Stimulated activated CD8-positive, alpha-beta memory T cell treated with anti-CD3 and anti-CD28 coated beads, Interleukin-7, amount 100 ng/mL, for 4 hours (primary cell): ENCODE data around the gene DST.
A peak's percentile ranks its signal among the peaks of the same experiment; 100 is the strongest.

Experiments used
- DNase-seq, 2 donors: peaks; one replicate each; pipeline ENCODE4 v3.0.0-alpha.2; 2020; ENCODE audit warnings: low read depth in 2 of 2

The DST gene

DNA sequence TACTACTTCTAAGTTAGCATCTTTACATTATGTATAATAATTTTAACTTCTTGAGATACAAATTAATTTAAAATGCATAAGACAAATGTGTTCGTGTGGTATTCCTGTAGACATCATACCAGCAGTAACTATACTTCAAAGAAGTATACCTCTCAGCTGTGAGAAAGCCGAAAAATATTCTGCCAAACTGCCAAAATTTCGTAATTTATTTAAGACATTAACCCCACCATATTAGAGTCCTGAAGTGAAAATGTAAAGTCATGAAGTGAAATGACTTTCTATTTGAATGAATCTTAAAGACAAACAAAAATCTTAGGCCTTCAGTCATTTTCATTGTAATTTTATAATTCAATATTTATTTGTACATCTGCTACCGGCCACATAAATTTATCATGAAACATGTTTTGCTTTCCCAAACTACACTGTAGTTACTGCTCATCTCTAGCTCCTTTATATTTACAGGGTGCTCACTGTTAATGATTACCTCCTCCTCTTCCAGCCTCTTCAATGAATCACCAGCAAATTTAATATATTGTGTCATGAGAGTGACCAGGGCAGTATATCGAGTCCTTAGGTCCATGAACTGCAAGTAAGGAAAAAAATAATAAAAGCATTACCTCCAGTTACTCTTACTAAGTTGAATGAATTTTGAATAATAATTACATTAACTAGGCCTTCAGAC is 18.5 kb downstream of the DST start:
- DNase-seq: no peak

DNA sequence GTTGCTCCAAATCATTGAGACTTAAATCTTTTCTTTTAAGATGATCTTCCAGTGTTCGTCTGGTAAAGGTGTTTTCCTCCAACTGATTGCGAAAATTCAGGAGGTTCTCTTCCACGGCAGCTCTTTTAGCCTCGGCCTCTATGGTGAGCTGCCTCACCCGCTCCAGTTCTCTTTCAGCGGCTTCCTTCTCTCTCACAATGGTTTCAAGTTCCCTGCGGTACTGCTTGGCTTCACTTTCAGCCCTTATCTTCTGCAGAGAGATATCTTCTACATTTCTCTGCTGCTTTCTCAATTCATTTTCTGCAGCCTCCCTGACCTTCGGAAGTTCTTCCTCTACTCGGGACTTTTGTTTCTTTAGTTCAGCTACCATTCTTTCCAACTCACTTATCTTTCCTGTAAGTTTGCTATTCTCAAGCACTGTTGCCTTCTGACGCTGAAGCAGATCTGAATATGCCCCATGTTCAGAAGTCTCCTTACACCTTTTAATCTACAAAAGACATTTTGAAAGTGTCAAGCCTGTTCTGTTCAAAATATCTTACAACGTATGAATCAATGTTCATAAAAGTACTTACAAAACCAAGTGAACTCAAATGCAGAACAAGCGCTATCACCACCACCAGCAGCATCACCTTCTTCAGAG is 22.3 kb downstream of the DST start:
- no peak for DNase-seq

DNA sequence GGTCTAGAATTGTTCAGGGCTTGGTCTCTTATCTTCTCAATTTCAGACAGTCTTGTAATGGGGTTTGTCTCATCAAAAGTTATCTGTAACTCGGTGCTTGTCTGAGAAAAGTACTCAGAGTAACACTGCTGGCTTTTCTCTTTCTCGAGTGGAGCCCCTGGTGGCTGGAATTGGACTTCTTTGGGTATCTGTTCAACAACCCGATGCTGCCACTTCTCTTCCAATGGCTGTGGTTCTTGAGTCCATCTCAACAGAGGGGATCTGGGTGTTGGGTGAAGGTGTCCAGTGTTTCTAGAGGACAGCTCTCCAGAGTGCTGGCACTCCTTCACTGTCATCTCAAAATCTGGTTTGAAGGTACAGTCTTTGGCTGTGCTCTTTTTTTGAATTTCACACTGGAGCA is 24.6 kb downstream of the DST start:
- DNase-seq: no peak

DNA sequence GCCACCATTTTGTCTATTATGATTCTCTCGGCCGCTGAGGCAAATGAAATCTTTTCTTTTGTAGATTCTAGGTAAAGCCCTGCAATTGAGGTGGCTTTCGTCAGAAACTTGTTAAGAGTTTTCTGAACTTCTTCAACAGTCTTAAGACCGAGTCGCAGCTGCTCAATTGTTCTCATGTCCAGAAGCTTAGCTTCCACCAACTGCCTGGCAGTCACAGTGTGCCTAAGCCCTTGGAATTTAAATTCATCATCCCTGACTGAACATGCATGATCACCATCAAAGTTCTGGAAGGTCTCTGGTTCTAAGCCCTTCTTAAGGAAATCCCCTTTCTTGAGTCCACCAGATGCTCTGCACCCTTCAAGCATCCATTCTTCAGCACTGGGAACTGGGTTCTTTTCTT is 25.7 kb downstream of the DST start:
- DNase-seq: no peak

DNA sequence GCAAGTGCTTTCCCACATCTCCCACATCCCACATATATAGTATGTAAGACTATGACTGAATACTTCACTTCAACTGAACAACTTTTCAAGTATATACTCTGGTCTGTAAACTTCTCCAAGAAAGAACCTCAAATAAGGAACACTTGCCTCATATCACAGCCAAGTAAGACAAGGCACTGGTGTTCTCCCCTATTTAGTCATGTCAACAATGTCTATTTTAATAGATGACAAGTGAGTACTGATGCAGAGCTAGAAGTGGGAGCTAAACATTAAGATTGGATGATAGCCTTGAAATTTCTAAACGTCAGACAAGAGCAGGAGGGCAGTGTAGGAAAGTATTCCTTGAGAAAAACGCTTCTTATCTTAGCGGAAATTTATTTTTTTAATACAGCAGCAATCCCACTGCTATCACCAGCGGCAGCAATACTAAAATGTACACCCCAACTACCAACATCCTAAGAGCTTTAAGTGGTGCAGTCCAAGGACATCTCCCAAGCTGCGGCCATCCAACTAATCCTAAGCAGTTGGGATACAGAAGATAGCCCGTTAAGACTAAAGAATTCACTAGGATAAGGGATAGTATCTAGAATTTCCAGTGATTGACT is 29.3 kb downstream of the DST start:
- no peak for DNase-seq

DNA sequence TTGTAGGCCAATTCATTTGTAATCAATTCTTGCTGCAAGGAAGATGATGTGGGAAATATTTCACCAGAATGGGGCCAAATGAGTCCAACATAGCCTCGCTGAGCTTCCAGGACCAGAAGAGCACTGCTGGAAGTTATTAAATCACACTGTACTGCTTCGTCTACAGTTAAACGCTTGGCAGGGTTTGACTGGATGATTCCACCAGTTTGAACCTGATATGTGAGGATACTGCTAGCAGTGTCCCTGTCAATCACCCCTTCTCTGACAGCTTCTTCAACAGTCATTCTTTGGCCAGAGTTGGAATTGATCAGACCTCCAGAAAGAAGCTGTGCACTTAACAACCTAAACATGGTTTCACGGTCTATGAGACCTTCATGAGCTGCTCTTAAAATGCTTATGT is 34.4 kb downstream of the DST start:
- DNase-seq: no peak

DNA sequence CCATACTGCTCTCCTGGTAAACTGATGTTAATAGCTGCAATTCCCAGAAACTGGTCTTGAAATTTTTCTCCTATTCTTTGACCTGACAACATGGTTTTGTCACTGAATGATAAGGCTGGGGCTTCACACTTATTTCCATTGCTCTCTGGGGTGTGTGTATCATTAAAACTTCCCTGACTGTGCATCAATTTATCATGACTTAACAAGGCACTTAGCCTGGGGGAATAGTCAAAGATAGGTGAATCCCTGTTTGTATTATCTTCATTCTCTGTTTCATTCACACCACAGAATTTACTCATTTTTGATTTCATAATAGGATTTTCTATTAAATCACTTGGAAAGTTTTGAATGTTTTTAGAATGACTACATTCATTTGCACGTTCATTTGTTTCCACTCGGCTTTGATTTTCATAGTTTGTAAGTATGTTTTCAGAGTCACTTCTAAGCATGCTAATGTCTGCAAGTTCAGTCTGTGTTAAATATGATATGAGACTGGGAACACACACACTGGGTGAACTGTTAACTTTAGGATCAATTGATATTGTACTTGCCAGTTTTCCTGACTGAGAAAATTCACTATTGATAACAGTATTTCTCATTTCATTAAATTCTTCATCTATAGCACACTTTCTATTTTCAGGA is 35.5 kb downstream of the DST start:
- no peak for DNase-seq

DNA sequence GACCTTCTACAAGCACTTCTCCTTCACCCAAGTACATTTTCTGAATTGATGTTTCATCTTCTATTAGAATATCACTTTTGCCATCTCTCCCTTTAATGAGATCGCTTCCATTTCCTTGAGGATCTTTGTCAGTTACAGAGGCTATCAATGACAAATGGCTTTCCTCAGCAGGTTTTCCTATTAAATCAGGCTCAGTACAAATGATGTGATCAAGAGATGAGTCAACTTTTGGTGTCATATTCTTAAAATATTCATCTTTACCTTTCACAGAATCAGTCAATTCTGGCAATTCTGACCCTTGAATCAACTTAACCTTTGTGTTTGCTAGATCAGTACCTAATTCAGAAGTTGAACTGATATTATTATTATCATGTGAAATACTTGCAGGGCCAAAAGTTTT is 37.3 kb downstream of the DST start:
- no peak for DNase-seq

DNA sequence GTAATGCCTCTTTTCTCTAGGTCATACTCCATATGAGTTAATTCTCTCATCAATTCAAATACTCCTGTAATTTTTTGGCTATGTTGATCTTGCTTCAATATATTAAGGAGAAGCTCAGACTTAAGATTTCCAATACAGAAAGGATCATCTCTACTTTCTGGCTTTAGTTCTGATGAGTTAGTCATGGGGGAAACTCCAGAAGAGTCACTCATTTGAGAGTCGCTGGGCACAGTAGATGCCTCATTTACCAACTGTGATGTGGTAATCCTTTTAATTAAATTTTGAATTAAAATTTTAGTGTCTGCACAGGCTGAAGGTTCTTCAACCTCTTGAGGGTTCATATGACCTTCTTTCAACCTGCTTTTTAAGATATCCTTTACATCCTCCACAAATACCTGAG is 38.5 kb downstream of the DST start:
- no peak for DNase-seq

DNA sequence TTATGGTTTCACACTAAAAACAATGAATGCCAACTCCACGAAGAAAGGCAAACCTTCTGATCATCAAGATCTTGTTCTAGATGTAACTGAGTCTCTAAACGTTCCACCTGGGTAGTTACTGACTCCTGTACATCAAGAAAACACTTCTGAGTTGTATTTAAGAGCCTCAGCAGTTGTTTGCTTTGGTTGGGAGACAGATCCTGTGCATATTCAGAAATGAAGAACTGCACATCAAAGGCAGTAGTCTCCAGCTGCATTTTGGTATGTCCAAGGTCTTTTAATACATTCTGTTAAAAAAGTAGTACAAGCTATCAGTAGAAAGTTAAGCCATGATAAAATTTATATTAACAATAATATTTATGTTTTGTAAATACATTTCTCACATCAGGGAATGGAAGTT is 41.3 kb downstream of the DST start:
- no peak for DNase-seq

DNA sequence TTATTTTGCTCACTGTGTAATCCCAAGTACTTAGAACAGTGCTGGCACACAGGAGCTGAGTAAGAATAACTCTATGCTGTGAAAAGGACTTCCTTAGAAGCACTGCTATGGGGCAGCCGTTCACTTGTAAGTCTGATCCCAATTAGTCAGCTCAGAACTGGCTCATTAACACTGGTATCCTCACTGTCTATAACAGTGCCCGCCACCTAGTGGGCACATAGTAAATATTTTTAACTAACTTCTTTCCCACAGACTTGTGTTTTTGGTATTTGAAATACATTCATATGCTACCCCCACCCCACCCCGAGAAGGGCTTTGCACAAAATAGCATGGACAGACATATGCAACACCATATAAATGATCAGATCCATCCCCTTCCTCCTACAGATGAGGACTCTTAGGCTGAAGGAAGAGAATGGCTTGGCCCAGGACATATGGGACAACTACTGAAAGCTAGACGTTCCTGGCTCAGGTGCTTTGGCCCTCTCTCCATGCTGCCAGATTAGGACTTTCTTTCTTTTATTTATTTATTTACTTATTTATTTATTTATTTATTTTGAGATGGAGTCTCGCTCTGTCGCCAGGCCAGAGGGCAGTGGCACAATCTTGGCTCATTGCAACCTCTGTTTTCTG is 47.1 kb downstream of the DST start:
- peak; percentile 1 to 8 for DNase-seq

DNA sequence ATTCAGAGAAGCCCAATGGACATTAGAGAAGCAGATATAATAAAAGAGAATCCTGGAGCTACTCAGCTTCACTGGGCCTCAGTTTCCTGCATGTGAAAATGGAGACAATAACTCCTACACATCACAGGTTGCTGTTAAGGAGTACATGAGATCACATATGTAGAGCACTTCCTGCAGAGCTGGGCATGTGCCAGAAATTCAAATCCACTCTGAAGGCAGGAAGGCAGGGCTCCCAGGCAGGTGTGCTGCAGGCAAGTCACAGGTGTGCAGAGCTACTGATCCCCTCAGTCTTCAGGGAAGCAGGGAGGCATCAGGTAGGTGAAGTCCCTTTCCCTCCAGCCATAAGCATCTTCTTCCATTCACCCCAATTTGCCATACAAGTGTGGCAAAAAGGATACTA is 48.0 kb downstream of the DST start:
- DNase-seq: no peak

DNA sequence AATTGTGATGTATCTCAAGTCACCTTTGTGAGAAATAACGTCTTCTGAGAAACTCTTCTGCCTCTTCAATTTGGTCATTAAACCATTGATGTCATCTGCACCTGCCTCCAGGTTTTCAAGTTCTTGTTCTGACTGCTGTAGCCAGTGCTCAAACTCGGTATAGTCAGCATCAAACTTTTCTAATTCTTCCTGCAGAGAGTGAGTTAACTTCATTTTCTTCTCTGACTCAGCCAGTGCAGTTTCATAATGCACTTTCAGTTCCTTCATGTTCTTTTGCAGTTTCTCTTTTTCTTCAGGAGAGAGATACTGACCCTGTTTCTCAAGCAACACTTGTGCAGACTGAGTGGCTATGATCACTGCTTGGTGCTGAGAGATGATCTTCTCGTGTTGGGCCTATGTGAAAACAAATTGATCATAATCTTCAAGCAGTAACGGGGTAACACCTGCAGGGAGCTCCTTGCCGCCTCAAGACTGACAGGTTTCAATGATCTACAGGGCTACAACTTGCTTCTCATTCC is 48.8 kb downstream of the DST start:
- no peak for DNase-seq

DNA sequence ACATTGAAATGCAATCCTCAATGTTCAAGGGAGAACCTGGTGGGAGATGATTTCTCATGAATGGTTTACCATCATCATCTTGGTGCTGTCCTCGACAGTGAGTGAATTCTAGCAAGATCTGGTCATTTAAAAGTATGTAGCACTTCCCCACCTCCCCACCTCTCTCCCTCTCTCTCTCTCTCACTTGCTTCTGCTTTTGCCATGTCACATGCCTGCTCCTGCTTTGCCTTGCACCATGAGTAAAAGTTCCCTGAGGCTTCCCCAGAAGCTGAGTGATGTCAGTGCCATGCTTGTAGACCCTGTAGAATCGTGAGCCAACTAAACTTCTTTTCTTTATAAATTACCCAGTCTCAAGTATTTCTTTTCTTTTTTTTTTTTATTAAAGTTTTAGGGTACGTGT is 60.5 kb downstream of the DST start:
- no peak for DNase-seq

DNA sequence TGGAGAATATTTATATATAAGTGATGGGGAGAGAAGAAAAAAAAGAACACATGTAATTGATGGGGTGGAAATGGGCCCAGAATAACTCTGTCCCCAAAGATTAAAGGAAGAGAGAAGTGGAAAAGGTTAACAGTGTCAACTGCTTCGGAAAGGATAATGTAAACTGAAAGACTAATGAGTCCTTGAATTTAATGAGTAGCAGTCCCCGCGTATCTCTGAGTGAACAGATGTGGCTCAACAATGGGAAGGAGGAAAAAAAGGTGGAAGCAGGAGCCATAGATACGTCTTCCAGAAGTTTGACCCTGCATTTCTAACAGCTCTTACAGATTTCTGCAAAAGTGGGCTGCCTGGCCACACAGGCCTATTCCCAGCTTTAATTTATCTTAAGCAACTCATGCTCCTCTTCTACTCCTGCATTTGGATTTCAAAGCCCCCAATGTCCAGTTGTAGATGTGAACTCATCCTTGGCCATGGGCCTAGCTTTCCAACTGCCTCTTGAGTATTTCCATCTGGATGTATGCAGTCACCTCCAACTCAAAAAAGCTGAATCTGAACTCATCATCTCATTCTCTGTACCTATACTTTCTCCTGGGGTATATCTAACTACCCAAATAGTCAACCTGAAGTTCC is 61.3 kb downstream of the DST start:
- no peak for DNase-seq

DNA sequence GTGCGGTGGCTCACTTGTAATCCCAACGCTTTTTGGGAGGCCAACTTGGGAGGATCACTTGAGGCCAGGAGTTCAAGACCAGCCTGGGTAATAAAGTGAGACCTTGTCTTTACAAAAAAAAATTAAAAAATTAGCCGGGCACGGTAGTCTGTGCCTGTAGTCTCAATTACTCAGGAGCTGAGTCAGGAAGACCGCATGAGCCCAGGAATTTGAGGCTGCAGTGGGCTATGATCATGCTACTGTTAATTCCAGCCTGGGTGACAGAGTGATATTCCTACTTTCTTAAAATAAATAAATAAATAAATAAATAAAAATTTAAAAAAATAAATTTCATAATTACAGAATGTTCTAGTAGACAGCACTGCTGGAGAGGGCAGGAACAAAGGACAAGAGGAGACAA is 62.4 kb downstream of the DST start:
- no peak for DNase-seq

DNA sequence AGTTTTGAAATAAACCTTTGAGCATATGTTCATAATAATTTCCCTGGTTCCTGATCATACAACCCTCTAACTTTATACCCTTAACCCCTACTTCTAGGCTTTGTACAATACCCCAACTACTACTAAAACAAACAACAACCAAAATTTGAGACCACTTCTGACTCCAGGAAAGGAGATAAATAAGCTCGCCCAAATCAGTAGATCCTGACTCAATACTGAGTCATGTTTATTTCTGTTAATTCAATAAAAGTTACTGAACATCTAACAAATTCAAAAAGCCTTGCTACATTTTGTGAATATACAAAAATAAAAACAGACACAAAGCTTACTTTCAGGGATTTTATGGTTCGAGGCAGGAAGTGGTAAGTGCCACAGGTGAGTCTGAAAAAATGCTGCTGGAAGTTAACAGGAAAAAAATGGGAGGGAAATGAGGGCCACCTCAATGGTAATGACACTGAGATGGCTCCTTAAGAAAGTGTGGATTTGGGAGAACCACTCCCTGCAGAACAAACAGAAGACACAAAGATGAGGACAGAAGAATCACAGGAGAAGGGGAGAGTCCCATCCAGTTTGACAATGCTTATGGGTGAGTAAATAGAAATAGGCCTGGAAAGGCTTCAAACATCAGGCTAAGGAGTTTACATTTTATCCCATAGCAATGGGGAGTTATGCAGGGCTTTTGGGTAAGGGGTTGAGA is 63.4 kb downstream of the DST start:
- DNase-seq: no peak

DNA sequence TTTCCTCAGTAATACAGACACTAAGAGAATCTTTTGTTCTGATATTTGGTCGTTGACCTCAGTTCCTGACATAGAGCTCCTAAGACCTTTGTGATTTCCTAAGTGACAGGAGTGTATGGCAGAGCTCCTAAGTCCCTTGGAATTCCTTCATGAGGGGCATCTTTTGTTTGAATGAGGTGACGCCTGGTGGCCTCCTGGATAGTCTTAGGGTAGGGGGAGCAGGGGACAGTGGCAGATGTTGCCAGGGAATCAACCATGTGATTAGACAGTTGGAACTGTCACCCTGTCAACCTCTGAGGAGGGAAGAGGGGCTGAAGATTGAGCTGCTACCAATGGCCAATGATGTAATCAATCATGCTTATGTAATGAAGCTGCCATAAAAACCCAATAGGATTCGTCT is 67.0 kb downstream of the DST start:
- no peak for DNase-seq

DNA sequence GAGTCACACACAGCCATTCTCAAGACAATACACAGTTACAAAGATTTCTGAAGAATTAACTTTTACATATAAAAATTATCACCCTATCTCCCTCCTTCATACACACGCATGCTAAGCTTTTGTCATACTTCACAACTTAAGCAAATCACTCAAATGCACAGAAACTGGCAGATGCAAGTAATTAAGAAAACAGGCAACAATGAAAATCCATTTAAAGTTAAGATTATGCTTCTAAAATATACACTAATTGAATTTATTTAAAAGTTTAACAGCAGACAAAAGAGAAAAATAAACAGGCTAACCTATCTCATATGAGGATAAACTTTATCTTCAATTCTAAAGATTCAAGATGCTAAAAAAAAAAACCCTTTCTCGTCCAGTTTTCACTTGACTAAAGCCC is 68.4 kb downstream of the DST start:
- DNase-seq: no peak

DNA sequence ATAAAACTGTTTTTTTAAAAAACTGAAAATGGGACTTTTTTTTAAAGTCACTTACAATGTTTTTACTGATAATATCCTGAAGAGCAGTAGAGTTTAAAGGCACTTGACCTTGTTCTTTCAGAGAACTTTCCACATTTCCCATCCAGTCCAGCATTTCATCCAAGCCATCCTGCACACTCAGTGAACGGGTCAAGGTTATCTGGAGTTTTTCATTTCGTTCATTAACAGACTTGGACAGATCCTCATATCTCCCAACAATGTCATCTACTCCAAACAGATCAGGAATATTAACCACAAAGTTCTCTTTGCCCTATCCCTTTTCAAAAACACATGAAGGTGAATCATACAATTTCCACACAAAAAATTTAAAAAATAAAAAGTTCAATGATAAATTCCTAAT is 69.1 kb downstream of the DST start:
- no peak for DNase-seq

DNA sequence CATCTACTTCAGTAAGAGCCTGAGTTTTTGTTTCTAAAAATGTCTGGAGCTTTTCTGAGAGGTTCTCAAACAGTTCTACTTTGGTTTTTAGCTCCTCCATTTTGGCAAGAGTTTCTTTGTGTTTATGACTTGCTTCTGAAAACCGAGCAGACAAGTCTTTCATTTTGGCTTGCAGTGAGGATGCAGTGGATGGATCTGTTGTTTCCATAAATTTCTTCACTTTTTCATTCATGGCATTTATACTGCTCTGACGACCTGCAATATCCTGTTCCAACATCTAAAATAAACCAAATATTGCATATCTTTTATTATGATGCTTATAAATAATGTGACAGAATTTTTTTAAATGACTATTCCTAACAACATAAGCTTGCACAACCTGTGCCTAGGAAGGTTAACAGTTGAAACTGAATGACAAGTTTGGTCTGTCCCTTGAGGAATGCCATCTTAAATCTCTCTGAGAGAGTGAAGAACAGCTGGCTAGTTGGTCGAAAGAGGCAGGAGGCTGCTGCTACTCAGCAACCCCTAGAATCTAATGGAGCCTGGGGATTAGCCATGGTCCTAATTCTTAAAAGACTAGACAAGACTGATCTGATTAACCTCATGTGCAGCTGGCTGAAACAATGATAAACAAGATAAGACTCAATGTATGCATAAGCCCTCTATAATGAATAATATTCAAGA is 69.8 kb downstream of the DST start:
- no peak for DNase-seq
